Colonic mucosa (tissue), 4 donors: ENCODE results near the gene MAP7D1. TPM values are rescaled to one million over a fixed set of nuclear protein-coding genes. Genes with fewer than 3 reads are reported as not detected.

ENCODE experiments used
- DNase-seq: peaks from one replicate; pipeline ENCODE4 v3.0.0-alpha.2; 2020
- H3K27ac ChIP-seq: fragments of 200-600 bp; one replicate; pipeline ENCODE4 v1.8.0; 2021
- H3K27me3 ChIP-seq: fragments of 200-600 bp; one replicate; pipeline ENCODE4 v1.8.0; 2021
- H3K36me3 ChIP-seq: fragments of 200-600 bp; one replicate; pipeline ENCODE4 v1.8.0; 2021
- H3K4me1 ChIP-seq: fragments of 200-600 bp; one replicate; pipeline ENCODE4 v1.8.0; 2021; ENCODE audit warnings: mild to moderate bottlenecking
- H3K4me3 ChIP-seq: fragments of 200-600 bp; one replicate; pipeline ENCODE4 v1.8.0; 2021
- H3K9ac ChIP-seq, 2 donors: one replicate each; pipeline ENCODE4 v1.7.0; 2013; ENCODE audit warnings: control low read depth in 2 of 2, low read depth in 2 of 2, low read length in 2 of 2
- H3K9me3 ChIP-seq: fragments of 200-600 bp; one replicate; pipeline ENCODE4 v1.8.0; 2021
- intact Hi-C: fragments of 100-400 bp; cut with DNase I; formaldehyde crosslinking; loops from one replicate; pipeline ENCODE4 v1.14.1; 2022
- total RNA-seq, 2 donors: library from RNA; stranded (reverse); fragmentation: NEBNext Ultra II Directional in 1 of 2; extraction: Animal tissue kit (Norgen Biotek cat#: 25700) in 1 of 2; gene quantifications; one replicate each; pipeline ENCODE4 v1.2.1, GENCODE V29; 2021
- TF ChIP-seq, protein P1 (sequence below): fragments of 200-600 bp; IDR thresholded peaks from one replicate; pipeline ENCODE4 v1.8.0; 2022; ENCODE audit warnings: antibody characterized with exemption, mild to moderate bottlenecking
- donor health status: healthy.
- donor health status: DM: no; HTN: no; CAD: no.
- donor health status: DM: no; HTN: no; CAD: no.

MAP7D1 gene
- total RNA-seq, 2 donors from 2014 or later: 37.7 to 50.0 TPM

DNA sequence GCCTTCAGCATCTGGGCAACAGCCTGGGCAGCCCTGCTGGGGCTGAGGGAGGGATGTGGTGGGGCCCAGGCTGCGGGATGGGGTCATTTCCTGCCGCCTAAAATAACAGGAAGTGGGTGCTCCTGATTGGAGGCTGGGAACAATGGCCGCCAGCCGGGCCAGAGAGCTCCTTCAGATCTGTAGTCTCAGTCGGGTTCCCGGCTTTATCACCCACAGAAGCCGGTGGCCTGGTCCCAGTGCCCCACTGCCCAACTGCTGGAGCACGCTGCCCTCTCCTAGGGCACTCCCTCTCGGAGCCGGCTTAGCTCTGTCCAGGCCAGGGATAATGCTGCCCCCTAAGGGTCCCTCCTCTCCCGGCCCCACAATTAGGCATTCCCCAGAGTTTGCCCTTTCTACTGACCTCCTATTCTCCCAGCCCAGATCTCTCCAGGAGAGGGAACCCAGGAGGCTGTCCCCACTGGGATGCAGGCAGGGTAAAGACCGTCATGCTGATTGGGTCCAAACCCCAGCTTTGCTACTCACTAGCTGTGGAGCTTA is 5.1 kb downstream of the MAP7D1 start:
- peak overlapping the region; percentile 81 for H3K27ac ChIP-seq
- no peaks in the 10 kb centered on the region for H3K36me3 ChIP-seq
- peak overlapping the region; percentile 62 to 77 for H3K9ac ChIP-seq
- no peak for DNase-seq
- peak overlapping the region; percentile 21 for H3K4me3 ChIP-seq
- TF ChIP-seq, protein P1, sequence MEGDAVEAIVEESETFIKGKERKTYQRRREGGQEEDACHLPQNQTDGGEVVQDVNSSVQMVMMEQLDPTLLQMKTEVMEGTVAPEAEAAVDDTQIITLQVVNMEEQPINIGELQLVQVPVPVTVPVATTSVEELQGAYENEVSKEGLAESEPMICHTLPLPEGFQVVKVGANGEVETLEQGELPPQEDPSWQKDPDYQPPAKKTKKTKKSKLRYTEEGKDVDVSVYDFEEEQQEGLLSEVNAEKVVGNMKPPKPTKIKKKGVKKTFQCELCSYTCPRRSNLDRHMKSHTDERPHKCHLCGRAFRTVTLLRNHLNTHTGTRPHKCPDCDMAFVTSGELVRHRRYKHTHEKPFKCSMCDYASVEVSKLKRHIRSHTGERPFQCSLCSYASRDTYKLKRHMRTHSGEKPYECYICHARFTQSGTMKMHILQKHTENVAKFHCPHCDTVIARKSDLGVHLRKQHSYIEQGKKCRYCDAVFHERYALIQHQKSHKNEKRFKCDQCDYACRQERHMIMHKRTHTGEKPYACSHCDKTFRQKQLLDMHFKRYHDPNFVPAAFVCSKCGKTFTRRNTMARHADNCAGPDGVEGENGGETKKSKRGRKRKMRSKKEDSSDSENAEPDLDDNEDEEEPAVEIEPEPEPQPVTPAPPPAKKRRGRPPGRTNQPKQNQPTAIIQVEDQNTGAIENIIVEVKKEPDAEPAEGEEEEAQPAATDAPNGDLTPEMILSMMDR: no peak
- H3K27me3 ChIP-seq: no peaks in the 10 kb centered on the region
- H3K4me1 ChIP-seq: peaks cover 19% of the 10 kb centered on the region
- intact Hi-C loops: no loop called here
- H3K9me3 ChIP-seq: no peaks in the 10 kb centered on the region

DNA sequence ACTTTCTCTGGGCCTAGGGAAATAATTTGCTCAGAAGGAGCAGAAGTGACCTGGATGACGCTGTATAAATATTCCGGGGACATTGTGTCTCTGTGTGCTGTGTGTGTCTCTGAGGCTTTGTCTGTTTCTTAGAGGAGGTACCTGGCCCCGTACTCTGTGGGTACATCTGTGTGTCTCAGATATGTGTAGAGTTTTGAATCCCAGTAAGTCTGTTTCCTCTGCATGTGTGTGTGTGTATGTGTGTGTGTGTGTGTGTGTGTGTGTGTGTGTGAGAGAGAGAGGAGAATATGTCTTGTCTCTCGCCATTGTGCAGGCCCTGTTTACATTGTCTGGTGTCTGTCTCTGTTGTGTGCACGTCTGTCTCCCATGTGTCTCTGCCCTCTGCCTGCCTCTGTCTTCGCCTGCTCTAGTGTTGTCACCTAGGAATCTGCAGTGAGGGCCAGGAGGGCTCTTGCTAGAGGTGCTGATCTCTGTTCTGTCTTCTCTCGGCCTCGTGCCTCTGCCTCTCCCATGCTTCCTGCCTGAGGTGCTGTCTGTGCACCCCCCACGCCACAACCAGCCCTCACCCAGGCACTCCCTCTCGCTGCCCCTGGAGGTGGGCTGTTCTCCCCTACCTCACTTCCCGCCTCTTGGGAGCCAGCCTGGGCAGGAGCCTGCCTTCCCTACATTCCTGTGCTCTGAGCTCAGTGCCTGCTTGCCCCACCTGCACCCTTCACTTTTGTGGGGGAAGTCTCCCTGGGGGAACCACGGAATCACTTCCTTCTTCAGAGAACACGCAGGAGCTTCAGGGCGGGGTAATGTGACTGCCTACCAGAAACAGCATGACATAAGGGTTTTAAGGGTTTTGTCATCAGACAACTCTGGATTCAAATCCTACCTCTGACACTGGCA is 5.9 kb downstream of the MAP7D1 start:
- Histone ChIP-seq H3K4me3 (peak overlapping the region; percentile 21), H3K27me3 (no peaks in the 10 kb centered on the region), H3K36me3 (no peaks in the 10 kb centered on the region), H3K4me1 (peaks cover 19% of the 10 kb centered on the region), H3K9ac (peak overlapping the region; percentile 33 to 77), H3K27ac (peak overlapping the region; percentile 81), H3K9me3 (no peaks in the 10 kb centered on the region)
- intact Hi-C loops: no loop called here
- DNase-seq: no peak
- TF ChIP-seq, protein P1: no peak

DNA sequence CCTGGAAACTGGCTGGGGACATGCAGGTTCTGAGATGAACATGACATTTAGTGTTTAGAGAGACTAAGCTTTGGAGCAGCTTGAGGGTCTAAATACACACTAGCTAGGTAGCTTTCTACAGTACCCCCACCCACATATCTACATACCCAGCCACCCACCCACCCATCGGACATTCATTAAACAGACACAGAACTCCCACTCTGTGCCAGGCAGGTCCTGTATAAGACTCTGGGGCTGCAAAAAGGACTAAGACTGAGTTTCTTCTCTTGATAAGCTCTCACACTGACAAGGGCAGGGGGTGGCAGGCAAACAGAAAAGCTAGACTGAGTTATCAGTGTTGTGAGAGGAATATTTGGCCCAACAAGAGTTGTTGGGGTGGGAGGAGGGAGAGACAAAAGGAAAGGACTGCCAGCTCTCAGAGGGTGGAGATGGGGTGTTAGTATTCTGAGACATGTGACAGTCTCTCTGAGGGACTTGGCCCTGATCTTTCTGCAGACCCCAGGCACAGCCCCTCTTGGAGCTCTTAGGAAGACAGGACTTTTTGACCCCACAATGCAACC is 6.8 kb downstream of the MAP7D1 start:
- Histone ChIP-seq H3K9ac (peak overlapping the region in 1 of 2 donors; percentile 29), H3K27ac (peak overlapping the region; percentile 47), H3K27me3 (no peaks in the 10 kb centered on the region), H3K4me3 (no peak overlapping the region), H3K4me1 (peaks cover 19% of the 10 kb centered on the region), H3K36me3 (no peaks in the 10 kb centered on the region), H3K9me3 (no peaks in the 10 kb centered on the region)
- no peak for DNase-seq
- intact Hi-C loops: no loop called here
- TF ChIP-seq, protein P1: no peak

DNA sequence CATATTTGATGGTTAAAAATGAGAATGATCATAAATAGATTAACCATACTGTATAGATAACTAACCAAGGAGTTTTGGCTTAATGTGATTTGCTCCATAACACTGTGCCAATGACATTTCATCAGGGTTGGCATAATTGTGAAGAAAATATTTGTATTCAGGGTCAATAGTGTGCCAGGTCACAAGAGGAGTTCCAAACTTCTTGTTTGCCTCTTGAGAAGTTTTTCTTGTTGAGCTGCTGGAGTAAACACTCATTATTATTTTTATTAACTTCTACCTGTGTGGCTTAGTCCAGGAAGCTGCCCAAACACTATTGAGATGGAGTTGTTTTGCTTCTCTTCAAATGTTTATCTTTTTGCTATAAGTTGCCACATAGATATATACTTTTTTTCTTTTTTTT is 7.5 kb downstream of the MAP7D1 start:
- Histone ChIP-seq H3K4me1 (peaks cover 16% of the 10 kb centered on the region), H3K27ac (no peak overlapping the region), H3K27me3 (no peaks in the 10 kb centered on the region), H3K9ac (no peak overlapping the region), H3K9me3 (no peaks in the 10 kb centered on the region), H3K4me3 (no peak overlapping the region), H3K36me3 (no peaks in the 10 kb centered on the region)
- TF ChIP-seq, protein P1: no peak
- DNase-seq: no peak
- intact Hi-C loops: no loop called here

DNA sequence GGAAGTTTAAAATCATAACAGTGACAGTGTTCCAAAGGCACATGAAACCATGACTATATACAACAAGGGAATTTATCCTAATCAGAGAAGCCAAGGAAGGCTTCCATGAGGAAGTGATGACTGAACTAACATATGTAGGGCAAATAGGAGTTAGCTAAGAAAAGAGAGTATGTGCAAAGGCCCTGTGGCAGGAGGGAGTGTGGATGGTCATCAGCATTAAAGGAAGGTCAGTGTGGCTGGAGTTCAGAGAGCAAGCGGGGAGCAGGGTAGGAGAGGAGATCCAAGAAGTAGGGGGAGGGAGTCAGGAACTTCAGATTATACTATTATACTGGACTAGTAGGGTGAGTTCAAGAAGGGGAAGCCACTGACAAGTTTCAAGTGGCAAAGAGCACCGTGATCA is 8.4 kb downstream of the MAP7D1 start:
- no peak overlapping the region for H3K9ac ChIP-seq
- peaks cover 13% of the 10 kb centered on the region for H3K4me1 ChIP-seq
- intact Hi-C loops: no loop called here
- no peak overlapping the region for H3K4me3 ChIP-seq
- no peak for DNase-seq
- TF ChIP-seq, protein P1: no peak
- H3K27me3 ChIP-seq: no peaks in the 10 kb centered on the region
- H3K36me3 ChIP-seq: no peaks in the 10 kb centered on the region
- no peak overlapping the region for H3K27ac ChIP-seq
- H3K9me3 ChIP-seq: no peaks in the 10 kb centered on the region
